ENCODE measurements around the gene AQP1.

The AQP1 gene

DNA sequence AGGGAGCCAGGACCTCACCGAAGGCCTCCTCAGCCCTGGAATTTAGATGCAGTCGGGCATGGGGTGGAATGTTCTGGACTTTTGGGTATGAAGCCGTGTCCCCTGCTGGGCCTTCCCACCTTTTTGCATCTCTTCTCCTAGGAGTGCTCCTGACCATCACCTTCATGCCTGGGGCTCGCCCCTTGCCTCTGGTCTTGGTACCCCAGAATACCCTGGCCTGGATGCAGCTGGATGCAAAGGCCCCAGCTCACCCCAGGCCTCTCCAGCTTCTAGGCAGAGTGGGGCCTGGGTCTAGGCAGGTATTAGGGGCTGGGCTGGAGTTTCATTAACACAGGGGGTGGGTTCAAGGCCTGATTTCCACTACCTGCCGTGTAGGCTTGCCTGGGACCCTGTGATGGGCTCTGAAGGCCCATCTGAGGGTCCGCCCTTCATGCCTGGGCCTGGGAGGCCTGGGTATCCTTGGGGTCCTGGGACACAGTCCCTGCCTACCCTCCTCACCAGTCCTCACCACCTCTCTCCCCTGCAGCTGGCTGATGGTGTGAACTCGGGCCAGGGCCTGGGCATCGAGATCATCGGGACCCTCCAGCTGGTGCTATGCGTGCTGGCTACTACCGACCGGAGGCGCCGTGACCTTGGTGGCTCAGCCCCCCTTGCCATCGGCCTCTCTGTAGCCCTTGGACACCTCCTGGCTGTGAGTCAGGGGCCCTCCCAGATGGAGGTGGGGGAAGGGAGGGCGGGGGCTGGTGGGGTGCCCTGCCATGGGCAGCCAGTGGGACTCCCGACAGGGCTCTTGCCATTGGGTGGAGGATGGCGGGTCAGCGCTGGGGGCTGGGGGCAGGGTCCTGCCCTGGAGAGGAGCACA is 10.1 kb downstream of the AQP1 start:
- no peak for DNase-seq (ENCODE audit: low spot score)

- no peak for DNase-seq (ENCODE audit: low spot score)
These were observed 10.9 kb downstream of the AQP1 start for GRCh38 chr7:30922596-30922995.

DNA sequence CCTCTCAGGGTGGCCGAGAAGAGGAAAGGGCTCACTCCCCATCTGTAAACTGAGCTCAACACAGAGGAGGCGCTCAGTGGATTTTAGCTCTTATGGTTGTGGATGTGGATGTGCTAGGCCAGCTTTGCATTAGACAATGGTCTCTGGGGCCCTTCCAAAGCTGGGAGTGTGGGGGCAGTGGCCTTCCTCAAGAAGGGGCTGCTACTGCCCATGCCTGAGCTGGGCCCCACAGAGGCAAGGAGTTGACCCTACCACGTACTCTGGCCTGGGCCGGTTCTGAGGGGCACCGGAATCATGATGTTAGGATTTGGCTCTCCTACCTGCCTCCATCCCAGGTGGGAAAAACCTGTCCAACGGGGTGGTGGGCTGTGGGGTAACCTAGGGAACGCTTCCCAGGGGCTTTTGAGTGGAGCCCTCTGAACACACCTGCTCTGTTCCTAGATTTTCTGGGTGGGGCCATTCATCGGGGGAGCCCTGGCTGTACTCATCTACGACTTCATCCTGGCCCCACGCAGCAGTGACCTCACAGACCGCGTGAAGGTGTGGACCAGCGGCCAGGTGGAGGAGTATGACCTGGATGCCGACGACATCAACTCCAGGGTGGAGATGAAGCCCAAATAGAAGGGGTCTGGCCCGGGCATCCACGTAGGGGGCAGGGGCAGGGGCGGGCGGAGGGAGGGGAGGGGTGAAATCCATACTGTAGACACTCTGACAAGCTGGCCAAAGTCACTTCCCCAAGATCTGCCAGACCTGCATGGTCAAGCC is 11.5 kb downstream of the AQP1 start:
- DNase-seq (ENCODE audit: low spot score), result no peak

- DNase-seq (ENCODE audit: low spot score), result no peak
These were observed 12.2 kb downstream of the AQP1 start for GRCh38 chr7:30923774-30924413.

DNA sequence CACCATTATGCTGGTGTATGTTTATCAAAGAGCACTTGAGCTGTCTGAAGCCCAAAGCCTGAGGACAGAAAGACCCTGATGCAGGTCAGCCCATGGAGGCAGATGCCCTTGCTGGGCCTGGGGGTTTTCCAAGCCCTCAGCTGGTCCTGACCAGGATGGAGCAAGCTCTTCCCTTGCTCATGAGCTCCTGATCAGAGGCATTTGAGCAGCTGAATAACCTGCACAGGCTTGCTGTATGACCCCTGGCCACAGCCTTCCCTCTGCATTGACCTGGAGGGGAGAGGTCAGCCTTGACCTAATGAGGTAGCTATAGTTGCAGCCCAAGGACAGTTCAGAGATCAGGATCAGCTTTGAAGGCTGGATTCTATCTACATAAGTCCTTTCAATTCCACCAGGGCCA is 13.0 kb downstream of the AQP1 start:
- DNase-seq (ENCODE audit: low spot score), result no peak

DNA sequence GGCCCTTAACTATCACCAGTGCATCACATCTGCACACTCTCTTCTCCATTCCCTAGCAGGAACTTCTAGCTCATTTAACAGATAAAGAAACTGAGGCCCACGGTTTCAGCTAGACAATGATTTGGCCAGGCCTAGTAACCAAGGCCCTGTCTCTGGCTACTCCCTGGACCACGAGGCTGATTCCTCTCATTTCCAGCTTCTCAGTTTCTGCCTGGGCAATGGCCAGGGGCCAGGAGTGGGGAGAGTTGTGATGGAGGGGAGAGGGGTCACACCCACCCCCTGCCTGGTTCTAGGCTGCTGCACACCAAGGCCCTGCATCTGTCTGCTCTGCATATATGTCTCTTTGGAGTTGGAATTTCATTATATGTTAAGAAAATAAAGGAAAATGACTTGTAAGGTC is 13.5 kb downstream of the AQP1 start:
- no peak for DNase-seq (ENCODE audit: low spot score)

- DNase-seq (ENCODE audit: low spot score), result no peak
These were observed 14.3 kb downstream of the AQP1 start for GRCh38 chr7:30925913-30926312.

- DNase-seq (ENCODE audit: low spot score), result no peak
These were observed 14.7 kb downstream of the AQP1 start for GRCh38 chr7:30926313-30926712.

GRCh38 chr7:30927040-30927439 is 15.4 kb downstream of the AQP1 start:
- DNase-seq (ENCODE audit: low spot score), result no peak

DNA sequence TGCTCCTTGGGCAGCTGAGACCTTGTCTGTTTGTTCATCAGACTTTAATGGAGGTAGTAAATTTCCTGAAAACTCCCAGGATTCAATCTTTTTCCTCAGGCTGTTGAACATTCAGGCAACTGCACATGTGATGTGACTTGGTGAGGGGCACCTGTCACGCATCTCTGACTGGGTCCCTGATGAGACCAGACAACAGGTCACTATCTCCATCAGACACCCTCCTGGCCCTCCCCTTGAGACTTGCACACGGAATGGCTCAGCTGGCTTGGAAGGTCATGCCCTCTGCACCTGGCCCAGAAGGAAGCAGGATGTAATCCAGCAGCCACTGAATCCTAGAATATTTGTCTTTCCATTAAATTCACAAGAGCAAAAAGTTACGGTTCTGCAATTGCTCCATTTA is 15.9 kb downstream of the AQP1 start:
- no peak for DNase-seq (ENCODE audit: low spot score)

DNA sequence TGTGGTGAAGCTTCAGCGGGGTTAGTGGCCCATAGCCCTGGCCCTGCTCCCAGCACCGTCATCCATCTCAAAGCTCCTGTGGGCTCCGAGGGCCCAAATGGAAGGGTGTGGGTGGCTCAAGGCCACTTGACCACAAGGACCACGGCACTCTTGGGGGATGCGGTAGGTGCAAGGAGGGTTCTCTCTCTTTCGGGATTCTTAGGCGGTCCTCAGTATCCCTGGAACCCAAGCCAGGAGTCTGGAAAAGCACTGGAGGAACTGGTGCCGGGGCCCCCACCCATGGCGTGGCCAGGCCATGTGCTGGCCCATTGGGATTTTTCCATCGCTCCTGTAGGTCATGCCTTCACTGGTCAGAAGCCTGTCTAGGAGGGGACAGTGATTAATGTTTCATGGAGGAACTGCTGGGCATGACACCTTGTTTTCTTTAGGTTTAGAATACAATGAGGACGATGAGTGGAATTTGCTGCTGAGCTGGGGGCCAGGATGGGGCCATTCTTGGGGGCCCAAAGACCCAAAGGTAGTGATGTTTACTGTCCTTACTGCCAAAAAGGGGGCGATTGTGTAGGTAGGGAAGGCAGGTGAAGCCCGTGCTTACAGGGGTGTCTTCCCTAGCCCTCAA is 16.7 kb downstream of the AQP1 start:
- DNase-seq (ENCODE audit: low spot score), result no peak

GRCh38 chr7:30929686-30930085 is 18.0 kb downstream of the AQP1 start:
- no peak for DNase-seq (ENCODE audit: low spot score)

- no peak for DNase-seq (ENCODE audit: low spot score)
These were observed 19.0 kb downstream of the AQP1 start for GRCh38 chr7:30930621-30931020.

DNA sequence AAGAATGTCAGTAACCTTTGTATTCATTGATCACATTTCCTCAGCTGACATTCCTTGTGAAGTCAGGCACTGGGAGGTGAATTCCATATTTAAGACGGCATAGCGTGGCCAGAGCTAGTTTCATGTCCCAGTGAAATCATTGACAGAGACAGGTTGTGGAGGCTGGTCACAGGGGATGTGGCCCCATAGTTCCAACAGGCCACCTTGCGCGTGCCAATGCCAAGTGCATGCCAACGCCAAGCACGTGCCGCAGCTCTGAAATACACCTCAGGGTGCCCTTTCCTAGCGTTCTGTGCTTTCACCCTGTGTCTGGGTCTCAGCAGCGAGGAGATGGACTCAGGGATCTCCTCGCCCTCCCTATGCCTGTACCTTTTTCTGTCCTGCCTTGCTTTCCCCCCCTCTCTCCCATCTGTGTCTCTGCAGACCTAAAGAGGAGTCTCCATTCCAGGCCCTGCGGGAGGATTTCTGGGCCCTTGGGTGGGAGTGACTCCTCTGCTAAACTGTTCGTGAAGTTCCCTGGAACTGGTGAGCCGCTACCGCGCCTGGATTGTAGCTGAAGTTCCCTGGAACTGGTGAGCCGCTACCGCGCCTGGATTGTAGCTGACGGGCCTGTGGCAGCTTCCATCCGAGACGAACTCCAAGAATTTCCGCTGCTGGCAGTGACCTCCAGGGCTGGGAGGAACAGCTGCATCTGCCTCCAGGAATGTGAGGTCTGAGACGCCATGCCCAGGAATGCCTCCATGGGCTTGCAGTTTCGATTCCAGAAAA is 19.7 kb downstream of the AQP1 start:
- no peak for DNase-seq (ENCODE audit: low spot score)

GRCh38 chr7:30931929-30932540 is 20.4 kb downstream of the AQP1 start:
- DNase-seq (ENCODE audit: low spot score), result no peak

GRCh38 chr7:30932562-30932961 is 20.9 kb downstream of the AQP1 start:
- no peak for DNase-seq (ENCODE audit: low spot score)

GRCh38 chr7:30933124-30933974 is 21.7 kb downstream of the AQP1 start:
- no peak for DNase-seq (ENCODE audit: low spot score)

- no peak for DNase-seq (ENCODE audit: low spot score)
These were observed 22.6 kb downstream of the AQP1 start for GRCh38 chr7:30934225-30934624.

- DNase-seq (ENCODE audit: low spot score), result no peak
These were observed 23.3 kb downstream of the AQP1 start for GRCh38 chr7:30934732-30935568.

- no peak for DNase-seq (ENCODE audit: low spot score)
These were observed 23.9 kb downstream of the AQP1 start for GRCh38 chr7:30935569-30935877.
